SK-N-SH (cell line): ENCODE data around the gene ITGB5. TPM values are rescaled to one million over a fixed set of nuclear protein-coding genes. Genes with fewer than 3 reads are reported as not detected.

Experiments
- CTCF ChIA-PET: fragments of 300-600, 350-600 bp; formaldehyde crosslinking; extraction: SDS; loops from one replicate; lab custom pipeline; 2021; lab: Yijun Ruan, JAX
- POLR2A ChIA-PET: fragments of 350-600 bp; sonication (Branson Sonifier 250); formaldehyde crosslinking; extraction: SDS; loops from one replicate; lab custom pipeline; 2020; ENCODE audit warnings: antibody characterized with exemption, inconsistent platforms; lab: Yijun Ruan, JAX
- DNase-seq: peaks from one replicate; pipeline ENCODE4 v3.0.0; 2012
- H2AFZ ChIP-seq: fragments of 200-600 bp; sonication (generic); 2 replicates; pipeline ENCODE4 v1.8.1; 2016; ENCODE audit warnings: antibody characterized with exemption, mild to moderate bottlenecking, low read depth
- H3F3A ChIP-seq: fragments of 200-600 bp; sonication (generic); replicated peaks from 2 replicates; pipeline ENCODE3; 2016; ENCODE audit warnings: antibody characterized with exemption, mild to moderate bottlenecking; ENCODE audit not compliant: insufficient read depth
- H3K27ac ChIP-seq, 2 experiments: fragments of 200-500 bp in 1 of 2; fragments of 200-600 bp in 1 of 2; sonication (Bioruptor generic) in 1 of 2; sonication (generic), shearing (Covaris generic) in 1 of 2; 2 replicates each; pipeline versions ENCODE4 v1.5.1 to v1.6.1; 2014 to 2016; ENCODE audit warnings: low read depth in 2 of 2, inconsistent platforms in 1 of 2, low read length in 1 of 2, mild to moderate bottlenecking in 1 of 2, mixed read lengths in 1 of 2
- H3K27me3 ChIP-seq: fragments of 200-600 bp; sonication (generic), shearing (Covaris generic); 2 replicates; pipeline ENCODE4 v1.6.1; 2016; ENCODE audit warnings: mixed run types; ENCODE audit not compliant: insufficient read depth
- H3K36me3 ChIP-seq, 2 experiments: fragments of 200-500 bp in 1 of 2; fragments of 200-600 bp in 1 of 2; sonication (Bioruptor generic) in 1 of 2; sonication (generic) in 1 of 2; replicated peaks in 1 of 2; 2 replicates each; pipeline versions ENCODE3 to v1.5.1; 2014 to 2016; ENCODE audit warnings: low read length in 1 of 2, mild to moderate bottlenecking in 1 of 2; ENCODE audit not compliant: insufficient read depth in 2 of 2, control insufficient read depth in 1 of 2
- H3K4me1 ChIP-seq, 2 experiments: fragments of 200-500 bp in 1 of 2; fragments of 200-600 bp in 1 of 2; sonication (Bioruptor generic) in 1 of 2; sonication (generic), shearing (Covaris generic) in 1 of 2; 2 replicates each; pipeline versions ENCODE4 v1.5.1 to v1.6.1; 2014 to 2016; ENCODE audit warnings: low read depth in 1 of 2, low read length in 1 of 2, mixed run types in 1 of 2; ENCODE audit not compliant: insufficient read depth in 2 of 2, control insufficient read depth in 1 of 2
- H3K4me2 ChIP-seq: fragments of 200-600 bp; sonication (generic), shearing (Covaris generic); 2 replicates; pipeline ENCODE4 v1.6.1; 2017; ENCODE audit warnings: mixed run types
- H3K4me3 ChIP-seq, 2 experiments: fragments of 200-500 bp in 1 of 2; fragments of 200-600 bp in 1 of 2; sonication (Bioruptor generic) in 1 of 2; sonication (generic), shearing (Covaris generic) in 1 of 2; 2 replicates each; pipeline versions ENCODE4 v1.5.1 to v1.8.1; 2014 to 2016; ENCODE audit warnings: low read depth in 2 of 2, inconsistent platforms in 1 of 2, low read length in 1 of 2, mild to moderate bottlenecking in 1 of 2, mixed read lengths in 1 of 2, moderate library complexity in 1 of 2
- H3K79me2 ChIP-seq: fragments of 200-600 bp; sonication (generic); 2 replicates; pipeline ENCODE4 v1.8.1; 2017; ENCODE audit warnings: mild to moderate bottlenecking; ENCODE audit not compliant: insufficient read depth
- H3K9ac ChIP-seq: fragments of 200-600 bp; sonication (generic); 2 replicates; pipeline ENCODE4 v1.6.1; 2017; ENCODE audit warnings: mixed run types
- H3K9me2 ChIP-seq: fragments of 200-600 bp; sonication (generic); 2 replicates; pipeline ENCODE4 v1.6.1; 2017; ENCODE audit warnings: mixed run types
- H3K9me3 ChIP-seq: fragments of 200-600 bp; sonication (generic); 2 replicates; pipeline ENCODE4 v1.6.1; 2017; ENCODE audit warnings: mixed run types, mild to moderate bottlenecking, moderate library complexity
- H4K20me1 ChIP-seq: fragments of 200-600 bp; sonication (generic); 2 replicates; pipeline ENCODE4 v1.6.1; 2017; ENCODE audit warnings: mild to moderate bottlenecking, mixed run types; ENCODE audit not compliant: insufficient read depth
- ELF1 ChIP-seq: IDR thresholded peaks from 2 replicates; pipeline ENCODE4 v1.4.0; 2012
- EZH2phosphoT487 ChIP-seq: fragments of 200-600 bp; sonication (generic); IDR thresholded peaks from 2 replicates; pipeline ENCODE4 v1.6.1; 2017; ENCODE audit warnings: low read depth, mixed run types, mild to moderate bottlenecking, antibody characterized with exemption, moderate library complexity, borderline replicate concordance
- GABPA ChIP-seq: IDR thresholded peaks from 2 replicates; pipeline ENCODE4 v1.4.0; 2012; ENCODE audit warnings: low read depth, mild to moderate bottlenecking
- IRF3 ChIP-seq: fragments of 150-350 bp; IDR thresholded peaks from 2 replicates; pipeline ENCODE4 v1.6.1; 2016; ENCODE audit warnings: mild to moderate bottlenecking, low read depth, low read length
- JUND ChIP-seq: IDR thresholded peaks from 2 replicates; pipeline ENCODE4 v1.4.0; 2012
- MAX ChIP-seq: IDR thresholded peaks from 2 replicates; pipeline ENCODE4 v1.4.0; 2012; ENCODE audit warnings: low read depth
- PBX3 ChIP-seq: IDR thresholded peaks from 2 replicates; pipeline ENCODE4; 2012
- POLR2AphosphoS5 ChIP-seq: IDR thresholded peaks from 2 replicates; pipeline ENCODE4 v1.6.1; 2012; ENCODE audit warnings: low read depth, low read length
- TCF12 ChIP-seq: IDR thresholded peaks from 2 replicates; pipeline ENCODE4 v1.4.0; 2012
- TEAD4 ChIP-seq: IDR thresholded peaks from 2 replicates; pipeline ENCODE4 v1.4.0; 2012; ENCODE audit warnings: mild to moderate bottlenecking, borderline replicate concordance; ENCODE audit not compliant: insufficient read depth
- USF1 ChIP-seq: IDR thresholded peaks from 2 replicates; pipeline ENCODE4 v1.4.0; 2012; ENCODE audit warnings: low read depth, borderline replicate concordance
- USF2 ChIP-seq: fragments of 150-350 bp; IDR thresholded peaks from 2 replicates; pipeline ENCODE4 v1.6.1; 2017; ENCODE audit warnings: antibody characterized with exemption, low read length, low read depth, borderline replicate concordance
- WGBS: methylation state at CpG from one replicate; pipeline ENCODE4 v1.1.6; 2017; ENCODE audit warnings: low lambda C conversion rate; 5-methylcytosine and 5-hydroxymethylcytosine counted together
- polyA plus RNA-seq, 3 experiments: library from polyadenylated mRNA; depleted of rRNA; stranded (reverse); fragments of >200 nt; gene quantifications; 2 replicates each; pipeline ENCODE4 v1.2.3, GENCODE V29; 2012

The ITGB5 gene
- polyA plus RNA-seq, 1 of the 3 experiments (the other 2 are of a cell fraction), result 481 TPM

- whole genome bisulfite sequencing, result 17% methylated on average over 2 of the region's 2 CpGs
Measured at GRCh38 chr3:124919756-124920155, 32.6 kb upstream of the ITGB5 start.

GRCh38 chr3:124918524-124918923 lies 31.4 kb upstream of the ITGB5 start:
- no peaks in the 10 kb centered on the region for H3K36me3 ChIP-seq
- peaks cover 0 to 37% of the 10 kb centered on the region in 2 experiments; a peak in 1 of 4 replicates for H3K4me1 ChIP-seq
- no peak overlapping the region for H3K4me2 ChIP-seq
- DNase-seq, result no peak
- H3K27ac ChIP-seq, result no peak overlapping the region; a peak in 1 of 4 replicates
- H3K9me3 ChIP-seq, result no peaks in the 10 kb centered on the region
- no peaks in the 10 kb centered on the region for H3K79me2 ChIP-seq
- POLR2A ChIA-PET, result no interaction called here
- CTCF ChIA-PET, result interaction anchor here (0.6 to 2.8 kb wide), 6 partner anchors 9 to 665 kb away, joined by 3 to 16 read pairs (median 6); no protein-coding TSS in a partner anchor
- H3K9me2 ChIP-seq, result no peaks in the 10 kb centered on the region
- H3K9ac ChIP-seq, result no peak overlapping the region
- no peak overlapping the region for H2AFZ ChIP-seq
- TF ChIP-seq TEAD4 (no peak), PBX3 (no peak), JUND (no peak), USF1 (no peak), USF2 (no peak), IRF3 (no peak), GABPA (no peak), EZH2phosphoT487 (no peak)
- no peak overlapping the region for H3K4me3 ChIP-seq
- no peaks in the 10 kb centered on the region for H3K27me3 ChIP-seq
- no peaks in the 10 kb centered on the region for H4K20me1 ChIP-seq
- WGBS, result 92% methylated on average over 2 of the region's 2 CpGs
- H3F3A ChIP-seq, result no peaks in the 10 kb centered on the region

More at GRCh38 chr3:124919756-124920155, 32.6 kb upstream of the ITGB5 start:
- DNase-seq, result no peak
- H2AFZ ChIP-seq, result peak overlapping the region; percentile 7; the same call in 1 of the 2 replicates
- CTCF ChIA-PET, result interaction anchor here (0.7 to 5.0 kb wide), 6 partner anchors 8 to 231 kb away, joined by 3 to 31 read pairs (median 6); no protein-coding TSS in a partner anchor
- H3K9ac ChIP-seq, result no peak overlapping the region
- no peaks in the 10 kb centered on the region for H3K36me3 ChIP-seq
- H3K4me1 ChIP-seq, result peaks cover 0 to 37% of the 10 kb centered on the region in 2 experiments; a peak in 2 of 4 replicates
- H3K79me2 ChIP-seq, result no peaks in the 10 kb centered on the region
- TF ChIP-seq PBX3 (no peak), GABPA (no peak), MAX (no peak), TEAD4 (no peak), POLR2AphosphoS5 (no peak), ELF1 (no peak), TCF12 (peak; percentile 34; the same call in 1 of the 2 replicates)
- no peaks in the 10 kb centered on the region for H3K9me3 ChIP-seq
- H3K4me2 ChIP-seq, result 0 out of 2 replicates have a peak overlapping the region, but pooled peaks have one; percentile 17
- H4K20me1 ChIP-seq, result no peaks in the 10 kb centered on the region
- no peaks in the 10 kb centered on the region for H3K9me2 ChIP-seq
- H3K27ac ChIP-seq, result peak overlapping the region; percentile 16 to 32; a peak in 2 of 4 replicates
- H3F3A ChIP-seq, result no peaks in the 10 kb centered on the region
- H3K4me3 ChIP-seq, result no peak overlapping the region
- POLR2A ChIA-PET, result no interaction called here
- H3K27me3 ChIP-seq, result no peaks in the 10 kb centered on the region
